HG02885 (cell line): ENCODE measurements around the gene AGTRAP.
A peak's percentile ranks its signal among the peaks of the same experiment; 100 is the strongest.

ENCODE experiments used
- ATAC-seq: cut with Tn5 transposase; IDR thresholded peaks from one replicate; pipeline ENCODE4 v1.9.1; 2021; ENCODE audit warnings: mild to moderate bottlenecking; ENCODE audit not compliant: unreplicated experiment, poor library complexity

The AGTRAP gene

DNA sequence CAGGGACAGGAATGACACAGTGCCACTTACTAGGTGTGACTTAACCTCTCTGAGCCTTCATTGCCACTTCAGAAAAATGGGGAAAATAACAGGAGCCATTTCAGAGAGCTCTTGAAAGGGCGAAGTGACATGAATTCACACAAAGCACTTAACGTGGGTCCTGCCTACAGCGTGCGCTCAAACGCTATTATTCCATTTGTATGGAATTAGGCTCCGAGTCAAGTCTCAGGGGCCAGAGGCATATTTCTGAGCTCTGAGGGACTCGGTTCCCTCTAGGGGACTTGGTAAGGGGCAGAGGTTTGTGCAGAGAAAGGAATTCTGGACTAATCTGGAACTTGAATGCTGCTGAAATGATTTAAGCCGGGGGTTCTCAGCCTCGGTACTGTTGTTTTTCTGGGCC, 30.3 kb upstream of the AGTRAP start:
- ATAC-seq, result no peak

DNA sequence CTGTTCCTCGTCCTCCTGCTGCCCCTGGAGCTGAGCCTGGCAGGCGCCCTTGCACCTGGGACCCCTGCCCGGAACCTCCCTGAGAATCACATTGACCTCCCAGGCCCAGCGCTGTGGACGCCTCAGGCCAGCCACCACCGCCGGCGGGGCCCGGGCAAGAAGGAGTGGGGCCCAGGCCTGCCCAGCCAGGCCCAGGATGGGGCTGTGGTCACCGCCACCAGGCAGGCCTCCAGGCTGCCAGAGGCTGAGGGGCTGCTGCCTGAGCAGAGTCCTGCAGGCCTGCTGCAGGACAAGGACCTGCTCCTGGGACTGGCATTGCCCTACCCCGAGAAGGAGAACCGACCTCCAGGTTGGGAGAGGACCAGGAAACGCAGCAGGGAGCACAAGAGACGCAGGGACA, 29.6 kb upstream of the AGTRAP start:
- no peak for ATAC-seq

DNA sequence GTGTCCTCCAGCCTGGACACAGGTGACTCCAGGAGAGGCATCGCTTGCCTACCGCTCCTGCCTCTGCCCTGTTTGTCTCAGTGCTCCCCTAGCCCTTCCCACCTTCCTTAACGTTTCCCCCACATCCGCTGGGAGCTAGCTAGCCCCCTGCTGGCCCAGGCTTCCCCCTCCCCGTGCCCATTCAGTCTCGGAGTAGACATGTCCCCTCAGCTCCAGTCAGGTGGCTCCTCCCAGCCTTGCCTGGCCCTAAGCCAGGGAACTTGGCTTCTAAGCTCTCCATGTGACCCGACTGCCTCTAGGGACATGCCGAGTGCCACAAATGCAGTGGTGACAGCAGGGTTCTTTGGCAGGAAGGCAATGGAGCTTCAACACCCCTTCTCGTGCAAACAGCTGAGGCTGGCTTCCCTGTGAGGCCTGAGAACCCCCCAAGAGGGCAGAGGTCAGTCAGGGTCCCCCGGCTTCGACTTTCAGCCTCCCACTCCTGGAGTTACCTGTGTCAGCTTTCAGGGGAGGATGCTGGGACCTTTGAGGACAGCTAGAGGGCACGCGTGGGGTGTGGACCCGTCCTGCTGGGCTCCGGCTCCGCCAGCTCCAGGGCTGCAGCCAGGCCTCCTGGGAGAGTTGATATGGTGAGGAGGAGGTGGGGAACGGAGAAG, 28.2 kb upstream of the AGTRAP start:
- no peak for ATAC-seq

DNA sequence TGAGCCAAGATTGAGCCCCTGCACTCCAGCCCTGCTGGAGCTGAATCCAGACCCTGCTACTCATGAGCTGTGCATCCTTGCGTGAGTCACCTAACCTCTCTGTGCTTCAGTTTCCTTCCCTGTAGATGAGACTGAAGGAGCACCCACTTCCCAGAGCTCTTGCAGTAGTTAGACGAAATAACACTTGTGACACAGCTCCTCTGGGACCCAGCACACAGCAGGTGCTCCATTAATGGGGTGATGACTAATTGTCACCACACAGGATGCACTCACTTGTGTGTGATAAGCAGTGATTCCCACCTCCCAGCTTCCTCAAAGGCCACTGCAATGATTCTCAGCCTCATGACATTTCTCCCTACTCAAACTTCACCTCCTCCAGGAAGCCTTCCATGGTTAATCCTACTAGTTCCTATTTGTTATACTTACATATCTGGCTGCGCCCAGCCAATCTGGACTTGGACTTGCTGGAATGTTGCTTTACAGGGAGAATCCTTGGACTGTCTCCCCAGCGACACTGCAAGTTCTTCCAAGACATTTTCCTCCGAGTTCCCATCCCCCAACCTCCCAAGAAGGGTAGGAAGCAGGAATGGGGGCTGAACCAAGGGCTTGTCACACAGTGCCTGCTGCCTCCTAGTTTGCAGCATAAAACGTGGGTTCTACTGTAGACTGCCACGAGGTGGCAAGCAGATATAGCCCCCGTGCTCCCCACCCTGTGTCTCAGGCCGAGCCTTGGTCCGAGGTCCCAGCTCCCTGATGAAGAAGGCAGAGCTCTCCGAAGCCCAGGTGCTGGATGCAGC, 27.2 kb upstream of the AGTRAP start:
- ATAC-seq, result no peak

DNA sequence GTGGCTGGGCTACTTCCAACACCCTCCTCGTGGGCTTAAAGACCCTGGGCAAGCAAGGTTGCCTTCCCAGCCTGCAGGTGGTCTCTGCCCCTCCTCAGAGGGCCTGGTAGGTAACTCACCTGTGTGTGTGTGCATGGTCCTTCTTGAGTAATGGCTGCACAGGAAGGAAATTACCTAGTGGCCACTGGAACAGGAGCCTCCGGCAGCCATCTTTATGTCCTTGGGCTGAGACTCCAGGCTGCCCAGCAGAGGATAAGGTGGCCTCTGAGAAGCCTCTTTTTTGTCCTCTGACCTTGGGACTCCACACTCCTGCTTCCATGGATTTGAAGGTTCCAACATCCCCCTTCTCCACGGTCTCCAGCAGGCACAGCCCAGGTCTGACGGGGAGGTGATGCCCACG, 24.4 kb upstream of the AGTRAP start:
- ATAC-seq, result no peak

DNA sequence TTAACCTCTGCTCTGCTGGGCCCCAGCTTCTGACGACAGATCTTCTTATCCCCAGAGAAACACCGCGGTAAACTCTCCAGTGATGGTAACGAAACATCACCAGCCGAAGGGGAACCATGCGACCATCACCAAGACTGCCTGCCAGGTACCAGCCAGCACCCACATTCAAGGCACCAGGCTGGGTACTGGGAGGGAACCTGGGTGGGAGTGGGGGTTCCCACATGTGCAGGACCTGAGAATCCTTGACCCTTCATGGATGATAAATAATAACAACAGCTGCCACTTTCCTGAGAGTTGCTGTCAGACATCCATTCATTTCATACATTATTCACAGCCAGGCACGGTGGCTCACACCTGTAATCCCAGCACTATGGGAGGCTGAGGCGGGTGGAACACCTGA, 23.7 kb upstream of the AGTRAP start:
- no peak for ATAC-seq

DNA sequence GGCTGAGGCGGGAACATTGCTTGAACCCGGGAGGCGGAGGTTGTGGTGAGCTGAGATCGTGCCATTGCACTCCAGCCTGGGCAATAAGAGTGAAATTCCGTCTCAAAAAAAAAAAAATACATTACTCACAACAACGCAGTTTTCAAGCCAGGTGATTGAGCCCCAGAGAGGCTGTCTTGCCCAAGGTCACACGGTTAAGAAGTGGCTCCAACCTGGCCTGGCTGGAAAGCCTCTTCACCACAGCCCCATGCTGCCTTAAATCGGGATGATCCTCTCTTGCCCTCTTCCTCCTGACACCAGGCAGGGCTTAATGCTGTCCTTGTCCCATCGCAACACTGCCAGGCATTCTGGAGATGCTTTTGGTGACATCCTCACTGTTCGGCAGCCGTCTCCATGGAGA, 22.8 kb upstream of the AGTRAP start:
- ATAC-seq, result no peak

DNA sequence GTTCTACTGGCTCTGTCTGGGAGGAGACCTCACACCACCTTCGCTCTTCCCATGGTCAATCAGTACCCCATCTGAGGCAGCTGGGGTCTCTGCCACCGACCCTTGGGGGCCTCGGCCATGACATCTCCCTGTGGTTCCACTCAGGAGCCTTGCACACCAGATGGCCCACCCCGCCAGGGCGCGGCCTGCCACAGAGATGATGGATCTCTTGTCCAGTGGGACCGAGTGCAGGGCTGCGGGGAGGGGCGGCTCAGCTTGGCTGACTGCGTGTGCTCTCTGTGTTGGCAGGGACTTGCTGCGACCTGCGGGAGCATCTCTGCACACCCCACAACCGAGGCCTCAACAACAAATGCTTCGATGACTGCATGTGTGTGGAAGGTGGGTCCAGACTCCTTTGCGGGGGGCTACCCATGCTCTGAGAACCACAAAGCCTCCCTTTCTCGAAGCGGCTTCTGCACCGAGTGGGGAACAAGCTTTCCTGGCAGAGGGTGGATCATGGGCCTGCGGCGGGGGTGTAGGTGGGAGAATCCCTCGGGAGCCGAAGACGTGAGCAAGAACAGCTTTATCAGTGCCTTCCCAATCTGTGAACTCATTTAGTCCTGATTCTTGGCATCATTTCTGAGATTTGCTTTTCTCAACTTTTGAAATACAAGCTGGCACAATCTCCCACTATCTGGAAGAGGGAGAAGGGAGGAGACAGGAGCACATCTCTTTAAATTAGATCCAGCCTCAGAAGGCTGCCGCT, 20.9 kb upstream of the AGTRAP start:
- ATAC-seq, result no peak

DNA sequence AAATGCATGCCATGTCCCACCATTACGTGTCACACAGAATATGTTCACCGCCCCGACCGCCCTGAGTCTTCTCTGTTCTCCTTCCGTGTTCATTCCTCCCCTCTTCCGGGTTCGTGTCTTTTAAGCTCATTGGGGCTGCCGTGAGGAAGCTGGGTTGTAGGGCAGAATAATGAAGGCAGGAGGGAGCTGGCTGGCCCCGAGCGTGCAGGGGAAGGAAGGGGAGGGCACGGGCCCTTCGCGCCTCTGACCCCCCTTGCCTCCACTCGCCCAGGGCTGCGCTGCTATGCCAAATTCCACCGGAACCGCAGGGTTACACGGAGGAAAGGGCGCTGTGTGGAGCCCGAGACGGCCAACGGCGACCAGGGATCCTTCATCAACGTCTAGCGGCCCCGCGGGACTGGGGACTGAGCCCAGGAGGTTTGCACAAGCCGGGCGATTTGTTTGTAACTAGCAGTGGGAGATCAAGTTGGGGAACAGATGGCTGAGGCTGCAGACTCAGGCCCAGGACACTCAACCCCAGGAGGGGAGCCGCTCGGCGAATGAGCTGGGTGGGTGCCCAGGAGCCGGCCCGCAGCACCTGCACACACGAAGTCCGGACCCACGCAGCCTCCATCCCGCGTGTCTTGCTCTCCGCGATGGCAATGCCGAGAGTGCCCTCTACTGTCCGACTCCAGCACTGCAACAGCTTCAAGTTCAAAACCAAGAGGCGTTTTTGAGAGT, 16.5 kb upstream of the AGTRAP start:
- peak; percentile 40 for ATAC-seq

DNA sequence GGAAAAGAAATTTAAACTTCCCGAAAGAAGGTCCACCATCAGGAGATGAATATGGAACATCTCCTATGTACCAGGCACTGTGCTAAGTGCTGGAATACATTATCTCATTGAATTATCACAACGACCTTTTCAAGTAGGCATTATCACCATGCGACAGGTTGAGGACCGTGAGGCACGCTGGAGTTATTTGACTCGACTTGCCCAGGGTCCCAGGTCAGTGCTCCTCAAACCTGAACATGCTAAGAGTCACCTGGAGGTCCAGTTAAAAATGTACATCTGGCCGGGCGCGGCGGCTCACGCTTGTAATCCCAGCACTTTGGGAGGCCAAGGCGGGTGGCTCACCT, 15.9 kb upstream of the AGTRAP start:
- ATAC-seq, result no peak

DNA sequence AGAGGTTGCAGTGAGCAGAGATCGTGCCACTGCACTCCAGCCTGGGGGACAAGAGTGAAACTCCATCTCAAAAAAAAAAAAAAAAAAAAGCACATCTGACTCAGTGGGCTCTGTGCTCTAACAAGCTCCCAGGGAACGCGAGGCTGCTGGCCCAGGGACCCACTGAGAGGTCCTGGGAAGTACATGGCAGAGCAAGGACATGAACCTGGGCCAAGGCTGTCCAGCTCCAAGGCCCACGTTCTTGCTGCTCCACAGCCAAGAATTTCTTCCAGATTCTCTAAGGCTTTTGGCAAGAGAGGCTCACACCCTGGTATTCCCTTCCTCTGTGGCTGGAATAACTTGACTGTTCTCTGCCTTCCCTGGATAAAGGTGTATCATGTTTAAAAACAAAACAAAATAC, 15.4 kb upstream of the AGTRAP start:
- no peak for ATAC-seq

DNA sequence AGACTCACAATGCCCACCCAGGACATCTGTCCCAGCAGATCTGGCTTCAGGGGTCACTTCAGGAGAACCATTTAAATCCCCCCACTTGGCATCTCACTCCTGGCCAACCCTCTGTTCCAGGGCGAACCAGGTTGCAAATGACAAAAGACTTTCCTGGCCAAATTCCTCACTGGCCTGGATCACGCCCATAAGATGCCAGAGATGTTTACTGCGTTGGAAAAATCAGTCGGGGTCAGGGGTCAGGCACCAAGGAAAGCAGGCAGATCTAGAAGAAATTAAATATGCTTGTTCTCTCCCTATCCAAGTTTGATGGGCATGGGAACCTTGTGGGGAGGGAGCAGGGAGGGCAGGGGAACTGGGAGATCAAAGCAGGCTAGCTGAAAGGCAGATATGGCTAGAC, 14.6 kb upstream of the AGTRAP start:
- no peak for ATAC-seq

DNA sequence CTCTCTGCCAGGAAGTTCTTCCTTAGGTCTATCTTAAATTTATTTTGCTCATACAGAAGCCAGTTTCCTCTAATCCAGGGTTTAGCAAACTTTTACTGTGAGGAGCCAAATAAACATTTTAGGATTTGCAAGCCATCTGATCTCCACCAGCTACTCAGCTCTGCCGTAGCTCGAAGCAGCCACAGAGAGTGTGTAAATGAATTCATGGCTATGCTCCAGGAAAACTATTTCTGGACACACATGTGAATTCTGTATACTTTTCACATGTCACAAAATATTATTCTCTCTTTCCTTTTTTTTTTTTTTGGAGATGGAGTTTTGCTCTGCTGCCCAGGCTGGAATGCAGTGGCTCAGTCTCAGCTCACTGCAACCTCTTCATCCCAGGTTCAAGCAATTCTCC, 13.4 kb upstream of the AGTRAP start:
- ATAC-seq, result no peak

DNA sequence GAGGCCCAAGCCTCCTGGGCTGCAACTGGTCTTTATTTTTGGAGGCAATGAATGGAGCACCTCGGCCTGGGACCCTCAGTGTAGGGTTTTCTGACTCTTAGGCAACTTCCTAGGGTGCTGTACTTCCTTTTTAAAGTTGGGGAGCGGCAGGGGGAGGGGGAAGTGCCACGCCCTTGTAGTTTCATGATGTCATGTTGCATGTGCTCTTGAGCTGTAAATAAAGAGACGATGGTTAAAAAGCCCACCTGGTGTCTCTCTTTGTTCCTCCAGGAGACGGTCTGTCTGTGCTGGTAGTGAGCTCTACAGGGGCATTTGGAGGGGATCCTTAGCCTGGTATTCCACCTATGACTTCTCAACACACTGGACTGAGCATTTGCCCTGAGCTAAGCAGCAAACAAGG, 10.3 kb upstream of the AGTRAP start:
- ATAC-seq, result no peak

DNA sequence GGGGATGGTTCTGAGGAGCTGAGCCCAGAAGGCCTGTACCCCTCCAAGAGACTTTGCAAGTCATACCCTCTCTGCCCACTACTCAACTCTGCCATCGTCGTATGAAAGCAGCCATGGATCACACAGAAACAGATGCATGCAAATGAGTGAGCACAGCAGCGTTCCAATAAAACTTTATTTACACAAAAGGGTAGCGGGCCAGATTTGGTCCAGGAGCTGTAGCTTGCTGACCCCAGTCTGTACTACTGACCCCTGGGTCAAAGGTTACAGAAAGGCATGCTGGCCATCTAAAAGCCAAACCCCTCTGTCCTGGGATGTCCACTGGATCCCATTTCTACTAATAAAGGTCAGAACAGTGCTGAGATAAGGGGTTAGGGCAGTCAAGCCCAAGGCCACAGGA, 8.8 kb upstream of the AGTRAP start:
- ATAC-seq, result no peak

DNA sequence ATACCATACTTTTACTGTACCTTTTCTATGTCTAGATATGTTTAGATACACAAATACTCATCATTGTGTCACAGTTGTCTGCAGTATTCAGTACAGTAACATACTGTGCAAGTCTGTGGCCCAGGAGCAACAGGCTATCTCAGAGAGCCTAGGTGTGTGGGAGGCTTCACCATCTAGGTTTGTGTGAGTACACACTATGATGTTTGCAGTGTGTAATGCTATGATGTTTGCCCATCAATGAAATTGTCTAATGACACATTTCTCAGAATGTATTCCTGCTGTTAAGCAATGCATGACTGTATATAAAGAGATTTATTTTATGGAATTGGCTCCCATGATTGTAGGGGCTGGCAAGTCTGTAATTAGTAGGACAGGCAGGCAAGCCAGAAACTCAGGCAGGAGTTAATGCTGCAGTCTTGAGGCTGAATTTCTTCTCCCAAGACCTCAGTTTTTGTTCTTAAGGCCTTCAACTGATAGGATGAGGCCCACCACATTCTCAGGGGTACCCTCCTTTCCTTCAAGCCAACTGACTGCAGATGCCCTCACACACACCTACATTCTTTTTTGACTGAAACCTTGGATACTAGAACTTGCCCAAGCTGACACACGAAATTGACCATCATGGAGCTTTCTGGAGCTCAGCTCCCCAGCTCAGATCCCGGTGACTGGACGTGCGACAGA, 7.7 kb upstream of the AGTRAP start:
- no peak for ATAC-seq

DNA sequence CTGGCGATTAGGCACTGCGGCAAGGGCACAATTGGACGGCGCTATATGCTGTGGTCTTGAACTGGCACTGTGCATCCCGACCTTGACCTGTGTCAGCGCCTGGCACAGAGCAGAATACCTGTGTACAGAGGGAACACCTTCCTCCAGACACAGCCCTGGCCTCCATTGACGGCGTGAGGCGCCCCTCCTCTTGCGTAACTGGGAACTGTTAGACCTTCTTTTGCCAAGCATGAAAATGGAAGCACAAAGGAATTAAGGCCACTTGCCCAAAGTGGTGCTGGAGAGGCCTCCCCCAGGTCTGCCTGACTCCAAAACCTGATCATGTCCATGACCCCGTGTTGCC, 6.8 kb upstream of the AGTRAP start:
- ATAC-seq, result no peak

DNA sequence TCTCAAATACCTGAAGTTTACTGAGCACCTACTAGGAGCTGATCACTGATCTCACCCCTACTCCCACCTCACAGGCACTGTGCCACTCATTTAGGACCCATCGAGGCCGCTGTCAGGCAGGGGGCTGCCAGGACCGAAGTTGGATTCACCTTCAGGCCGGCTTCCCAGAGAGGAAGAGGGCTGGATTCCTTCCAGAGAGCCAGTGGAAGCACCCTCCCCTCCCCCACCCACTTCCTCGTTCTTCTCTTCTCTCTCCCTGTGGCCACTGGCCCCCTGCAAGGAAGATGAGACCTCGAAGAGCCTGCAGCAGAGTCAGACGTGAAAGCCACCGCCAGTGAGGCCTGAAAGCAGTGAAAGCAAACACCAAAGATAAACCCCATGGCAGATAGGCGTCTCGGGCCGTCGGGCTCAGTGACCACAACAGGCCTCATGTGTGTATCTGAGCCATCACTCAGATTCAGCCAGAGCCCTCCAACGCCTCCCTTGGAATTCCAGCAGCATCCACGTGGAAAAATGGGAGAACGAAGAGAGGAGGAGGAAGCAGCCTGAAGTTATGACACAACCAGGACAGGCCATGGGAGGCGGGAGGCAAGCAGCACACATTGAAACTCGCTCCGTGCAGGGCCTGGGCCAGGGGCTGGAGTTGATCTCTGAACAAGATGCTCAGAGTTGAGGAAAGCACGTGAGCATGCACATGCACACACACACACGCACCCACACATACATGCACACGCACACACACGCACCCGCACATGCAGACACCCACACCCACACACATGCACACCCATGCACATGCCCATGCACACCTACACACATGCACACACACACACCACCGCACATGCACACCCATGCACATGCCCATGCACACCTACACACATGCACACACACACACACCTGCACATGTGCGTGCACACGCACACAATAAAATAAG, 6.2 kb upstream of the AGTRAP start:
- ATAC-seq, result no peak

DNA sequence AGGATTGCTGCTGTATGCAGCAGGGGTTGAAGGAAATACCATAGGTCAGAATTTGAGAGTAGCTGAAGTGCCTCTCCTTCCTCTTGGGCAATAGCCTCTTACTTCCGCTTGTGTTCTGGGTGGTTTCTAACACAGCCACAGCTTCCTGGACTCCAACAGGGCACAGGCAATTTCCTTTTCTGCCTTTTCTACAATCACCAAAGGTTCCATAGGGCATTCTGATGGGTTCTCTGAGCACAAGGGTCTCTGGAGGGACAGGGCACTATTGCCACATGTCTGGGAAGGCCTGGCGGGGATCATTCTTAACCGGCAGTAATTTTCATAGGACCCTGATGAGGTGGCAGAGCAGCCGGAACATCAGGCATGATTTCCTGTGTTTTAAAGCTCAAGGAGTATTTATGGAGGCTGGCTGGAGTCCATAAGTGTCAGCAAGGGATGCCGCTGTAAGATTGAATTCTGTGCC, 5.5 kb upstream of the AGTRAP start:
- no peak for ATAC-seq
